ENCODE data around the gene AKAP13.

The AKAP13 gene

DNA sequence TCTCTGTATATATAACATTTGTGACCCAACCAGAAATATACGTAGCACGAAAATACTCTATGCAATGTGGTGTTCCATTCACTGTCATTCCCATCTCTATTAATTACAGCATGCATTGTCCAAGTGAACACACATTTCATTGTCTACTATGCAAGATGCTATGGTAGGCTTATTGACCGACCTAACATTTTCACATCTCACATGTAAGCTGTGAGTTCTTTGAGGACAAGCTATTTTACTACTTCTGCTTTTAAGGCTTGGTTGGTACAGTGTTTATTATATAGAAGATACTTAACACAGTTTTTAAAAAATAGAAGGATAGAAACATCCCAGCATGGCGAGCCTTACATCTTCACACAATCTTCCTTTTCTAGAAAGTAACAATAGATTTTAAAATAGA, 249.9 kb downstream of the AKAP13 start (continued):
- no peak for TF ChIP-seq PRDM2 (tag by site-specific recombination; IDR thresholded peaks at IDR 0.05; ENCODE audit: borderline replicate concordance)
- no peak for TF ChIP-seq YY1 (tag by site-specific recombination; IDR thresholded peaks at IDR 0.05)
- TF ChIP-seq, protein P1, sequence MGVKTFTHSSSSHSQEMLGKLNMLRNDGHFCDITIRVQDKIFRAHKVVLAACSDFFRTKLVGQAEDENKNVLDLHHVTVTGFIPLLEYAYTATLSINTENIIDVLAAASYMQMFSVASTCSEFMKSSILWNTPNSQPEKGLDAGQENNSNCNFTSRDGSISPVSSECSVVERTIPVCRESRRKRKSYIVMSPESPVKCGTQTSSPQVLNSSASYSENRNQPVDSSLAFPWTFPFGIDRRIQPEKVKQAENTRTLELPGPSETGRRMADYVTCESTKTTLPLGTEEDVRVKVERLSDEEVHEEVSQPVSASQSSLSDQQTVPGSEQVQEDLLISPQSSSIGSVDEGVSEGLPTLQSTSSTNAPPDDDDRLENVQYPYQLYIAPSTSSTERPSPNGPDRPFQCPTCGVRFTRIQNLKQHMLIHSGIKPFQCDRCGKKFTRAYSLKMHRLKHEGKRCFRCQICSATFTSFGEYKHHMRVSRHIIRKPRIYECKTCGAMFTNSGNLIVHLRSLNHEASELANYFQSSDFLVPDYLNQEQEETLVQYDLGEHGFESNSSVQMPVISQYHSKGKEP (tag by site-specific recombination; IDR thresholded peaks at IDR 0.05): no peak
- no peak for TF ChIP-seq ZNF24 (tag by site-specific recombination; IDR thresholded peaks at IDR 0.05)
- TF ChIP-seq, protein P2, sequence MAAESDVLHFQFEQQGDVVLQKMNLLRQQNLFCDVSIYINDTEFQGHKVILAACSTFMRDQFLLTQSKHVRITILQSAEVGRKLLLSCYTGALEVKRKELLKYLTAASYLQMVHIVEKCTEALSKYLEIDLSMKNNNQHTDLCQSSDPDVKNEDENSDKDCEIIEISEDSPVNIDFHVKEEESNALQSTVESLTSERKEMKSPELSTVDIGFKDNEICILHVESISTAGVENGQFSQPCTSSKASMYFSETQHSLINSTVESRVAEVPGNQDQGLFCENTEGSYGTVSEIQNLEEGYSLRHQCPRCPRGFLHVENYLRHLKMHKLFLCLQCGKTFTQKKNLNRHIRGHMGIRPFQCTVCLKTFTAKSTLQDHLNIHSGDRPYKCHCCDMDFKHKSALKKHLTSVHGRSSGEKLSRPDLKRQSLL (tag by site-specific recombination; IDR thresholded peaks at IDR 0.05): no peak
- TF ChIP-seq, protein P3, sequence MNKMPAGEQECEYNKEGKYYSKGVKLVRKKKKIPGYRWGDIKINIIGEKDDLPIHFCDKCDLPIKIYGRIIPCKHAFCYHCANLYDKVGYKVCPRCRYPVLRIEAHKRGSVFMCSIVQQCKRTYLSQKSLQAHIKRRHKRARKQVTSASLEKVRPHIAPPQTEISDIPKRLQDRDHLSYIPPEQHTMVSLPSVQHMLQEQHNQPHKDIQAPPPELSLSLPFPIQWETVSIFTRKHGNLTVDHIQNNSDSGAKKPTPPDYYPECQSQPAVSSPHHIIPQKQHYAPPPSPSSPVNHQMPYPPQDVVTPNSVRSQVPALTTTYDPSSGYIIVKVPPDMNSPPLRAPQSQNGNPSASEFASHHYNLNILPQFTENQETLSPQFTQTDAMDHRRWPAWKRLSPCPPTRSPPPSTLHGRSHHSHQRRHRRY (tag by site-specific recombination; IDR thresholded peaks at IDR 0.05): no peak
- TF ChIP-seq ZNF248 (tag by site-specific recombination; IDR thresholded peaks at IDR 0.05): no peak
- TF ChIP-seq ZNF561 (tag by site-specific recombination; IDR thresholded peaks at IDR 0.05; ENCODE audit: borderline replicate concordance): no peak

GRCh38 chr15:85631018-85631417, 250.6 kb downstream of the AKAP13 start:
- Histone ChIP-seq H3K4me3 (ENCODE audit: low read depth, low read length) (no peak overlapping the region), H3K36me3 (ENCODE audit: control insufficient read depth in 2 of 2, insufficient read depth in 1 of 2, low read length in 2 of 2) (no peaks in the 10 kb centered on the region), H3K4me1 (ENCODE audit: control insufficient read depth, insufficient read depth, low read length) (no peaks in the 10 kb centered on the region), H3K9me3 (ENCODE audit: control insufficient read depth, insufficient read depth, low read depth, low read length) (no peaks in the 10 kb centered on the region), H3K27ac (ENCODE audit: extremely low read depth, low read depth, low read length) (no peak overlapping the region)
- ChIA-PET CTCF (interaction anchor here (1.1 kb wide), 1 partner anchor 341 kb away, joined by 3 read pairs; no protein-coding TSS in a partner anchor), POLR2A (no interaction called here)
- TF ChIP-seq ZNF658 (tag by site-specific recombination; IDR thresholded peaks at IDR 0.05) (no peak), ZNF830 (tag by site-specific recombination; IDR thresholded peaks at IDR 0.05; ENCODE audit: low read depth) (no peak), ZNF596 (tag by site-specific recombination; IDR thresholded peaks at IDR 0.05) (no peak), ZNF133 (tag by site-specific recombination; IDR thresholded peaks at IDR 0.05) (no peak), ZFHX2 (tag by site-specific recombination; conservative IDR thresholded peaks at IDR 0.05) (no peak), ZNF184 (tag by site-specific recombination; IDR thresholded peaks at IDR 0.05) (no peak), ZNF76 (tag by site-specific recombination; IDR thresholded peaks at IDR 0.05; ENCODE audit: borderline replicate concordance, low read depth) (no peak), ZNF335 (tag by site-specific recombination; conservative IDR thresholded peaks at IDR 0.05) (no peak), GLIS2 (tag by site-specific recombination; IDR thresholded peaks at IDR 0.05) (no peak), ZNF768 (tag by site-specific recombination; IDR thresholded peaks at IDR 0.05) (no peak), ZNF777 (tag by site-specific recombination; IDR thresholded peaks at IDR 0.05; ENCODE audit: borderline replicate concordance) (no peak)
- TF ChIP-seq, protein P4, sequence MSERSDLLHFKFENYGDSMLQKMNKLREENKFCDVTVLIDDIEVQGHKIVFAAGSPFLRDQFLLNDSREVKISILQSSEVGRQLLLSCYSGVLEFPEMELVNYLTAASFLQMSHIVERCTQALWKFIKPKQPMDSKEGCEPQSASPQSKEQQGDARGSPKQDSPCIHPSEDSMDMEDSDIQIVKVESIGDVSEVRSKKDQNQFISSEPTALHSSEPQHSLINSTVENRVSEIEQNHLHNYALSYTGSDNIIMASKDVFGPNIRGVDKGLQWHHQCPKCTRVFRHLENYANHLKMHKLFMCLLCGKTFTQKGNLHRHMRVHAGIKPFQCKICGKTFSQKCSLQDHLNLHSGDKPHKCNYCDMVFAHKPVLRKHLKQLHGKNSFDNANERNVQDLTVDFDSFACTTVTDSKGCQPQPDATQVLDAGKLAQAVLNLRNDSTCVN (tag by site-specific recombination; optimal IDR thresholded peaks at IDR 0.05): no peak

All from HEK293 (cell line).